ENCODE measurements around the gene TSPAN12. TPM values are rescaled to one million over a fixed set of nuclear protein-coding genes. Genes with fewer than 3 reads are reported as not detected.

TSPAN12 gene
- total RNA-seq, 1 experiment from 2014 or later, result 17.3 TPM

DNA sequence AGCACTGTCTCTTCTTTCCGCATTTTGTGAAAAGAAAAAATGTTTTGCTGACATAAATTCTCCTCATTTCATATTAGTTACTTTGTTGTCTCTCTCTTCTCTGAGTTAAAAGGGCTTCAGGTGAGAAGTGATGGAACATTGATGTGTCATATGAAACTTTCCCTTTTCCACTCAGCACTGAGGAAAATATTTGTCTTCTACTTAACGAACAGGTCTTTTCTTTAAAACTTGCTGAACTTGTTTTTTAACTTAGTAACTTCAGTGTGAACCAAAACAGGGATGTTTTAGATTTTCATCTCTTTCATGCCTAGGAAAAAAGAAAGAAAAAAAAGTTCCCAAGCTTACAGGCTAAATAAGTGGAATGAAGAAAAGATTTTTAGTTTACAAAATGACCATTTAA lies 19.0 kb upstream of the TSPAN12 start (continued):
- TF ChIP-seq, protein P1, sequence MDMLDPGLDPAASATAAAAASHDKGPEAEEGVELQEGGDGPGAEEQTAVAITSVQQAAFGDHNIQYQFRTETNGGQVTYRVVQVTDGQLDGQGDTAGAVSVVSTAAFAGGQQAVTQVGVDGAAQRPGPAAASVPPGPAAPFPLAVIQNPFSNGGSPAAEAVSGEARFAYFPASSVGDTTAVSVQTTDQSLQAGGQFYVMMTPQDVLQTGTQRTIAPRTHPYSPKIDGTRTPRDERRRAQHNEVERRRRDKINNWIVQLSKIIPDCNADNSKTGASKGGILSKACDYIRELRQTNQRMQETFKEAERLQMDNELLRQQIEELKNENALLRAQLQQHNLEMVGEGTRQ (CRISPR knock-in tag; IDR thresholded peaks at IDR 0.05), result no peak
- TF ChIP-seq, protein P2, sequence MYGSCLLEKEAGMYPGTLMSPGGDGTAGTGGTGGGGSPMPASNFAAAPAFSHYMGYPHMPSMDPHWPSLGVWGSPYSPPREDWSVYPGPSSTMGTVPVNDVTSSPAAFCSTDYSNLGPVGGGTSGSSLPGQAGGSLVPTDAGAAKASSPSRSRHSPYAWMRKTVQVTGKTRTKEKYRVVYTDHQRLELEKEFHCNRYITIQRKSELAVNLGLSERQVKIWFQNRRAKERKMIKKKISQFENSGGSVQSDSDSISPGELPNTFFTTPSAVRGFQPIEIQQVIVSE (CRISPR knock-in tag; IDR thresholded peaks at IDR 0.05; ENCODE audit: borderline replicate concordance), result no peak
- TF ChIP-seq ZNF423 (CRISPR knock-in tag; IDR thresholded peaks at IDR 0.05) (no peak), JUN (CRISPR knock-in tag; IDR thresholded peaks at IDR 0.05) (no peak), ATF1 (CRISPR knock-in tag; IDR thresholded peaks at IDR 0.05) (no peak)
- TF ChIP-seq, protein P3, sequence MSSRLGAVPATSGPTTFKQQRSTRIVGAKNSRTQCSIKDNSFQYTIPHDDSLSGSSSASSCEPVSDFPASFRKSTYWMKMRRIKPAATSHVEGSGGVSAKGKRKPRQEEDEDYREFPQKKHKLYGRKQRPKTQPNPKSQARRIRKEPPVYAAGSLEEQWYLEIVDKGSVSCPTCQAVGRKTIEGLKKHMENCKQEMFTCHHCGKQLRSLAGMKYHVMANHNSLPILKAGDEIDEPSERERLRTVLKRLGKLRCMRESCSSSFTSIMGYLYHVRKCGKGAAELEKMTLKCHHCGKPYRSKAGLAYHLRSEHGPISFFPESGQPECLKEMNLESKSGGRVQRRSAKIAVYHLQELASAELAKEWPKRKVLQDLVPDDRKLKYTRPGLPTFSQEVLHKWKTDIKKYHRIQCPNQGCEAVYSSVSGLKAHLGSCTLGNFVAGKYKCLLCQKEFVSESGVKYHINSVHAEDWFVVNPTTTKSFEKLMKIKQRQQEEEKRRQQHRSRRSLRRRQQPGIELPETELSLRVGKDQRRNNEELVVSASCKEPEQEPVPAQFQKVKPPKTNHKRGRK (CRISPR knock-in tag; IDR thresholded peaks at IDR 0.05; ENCODE audit: borderline replicate concordance), result no peak
- TF ChIP-seq, protein P4, sequence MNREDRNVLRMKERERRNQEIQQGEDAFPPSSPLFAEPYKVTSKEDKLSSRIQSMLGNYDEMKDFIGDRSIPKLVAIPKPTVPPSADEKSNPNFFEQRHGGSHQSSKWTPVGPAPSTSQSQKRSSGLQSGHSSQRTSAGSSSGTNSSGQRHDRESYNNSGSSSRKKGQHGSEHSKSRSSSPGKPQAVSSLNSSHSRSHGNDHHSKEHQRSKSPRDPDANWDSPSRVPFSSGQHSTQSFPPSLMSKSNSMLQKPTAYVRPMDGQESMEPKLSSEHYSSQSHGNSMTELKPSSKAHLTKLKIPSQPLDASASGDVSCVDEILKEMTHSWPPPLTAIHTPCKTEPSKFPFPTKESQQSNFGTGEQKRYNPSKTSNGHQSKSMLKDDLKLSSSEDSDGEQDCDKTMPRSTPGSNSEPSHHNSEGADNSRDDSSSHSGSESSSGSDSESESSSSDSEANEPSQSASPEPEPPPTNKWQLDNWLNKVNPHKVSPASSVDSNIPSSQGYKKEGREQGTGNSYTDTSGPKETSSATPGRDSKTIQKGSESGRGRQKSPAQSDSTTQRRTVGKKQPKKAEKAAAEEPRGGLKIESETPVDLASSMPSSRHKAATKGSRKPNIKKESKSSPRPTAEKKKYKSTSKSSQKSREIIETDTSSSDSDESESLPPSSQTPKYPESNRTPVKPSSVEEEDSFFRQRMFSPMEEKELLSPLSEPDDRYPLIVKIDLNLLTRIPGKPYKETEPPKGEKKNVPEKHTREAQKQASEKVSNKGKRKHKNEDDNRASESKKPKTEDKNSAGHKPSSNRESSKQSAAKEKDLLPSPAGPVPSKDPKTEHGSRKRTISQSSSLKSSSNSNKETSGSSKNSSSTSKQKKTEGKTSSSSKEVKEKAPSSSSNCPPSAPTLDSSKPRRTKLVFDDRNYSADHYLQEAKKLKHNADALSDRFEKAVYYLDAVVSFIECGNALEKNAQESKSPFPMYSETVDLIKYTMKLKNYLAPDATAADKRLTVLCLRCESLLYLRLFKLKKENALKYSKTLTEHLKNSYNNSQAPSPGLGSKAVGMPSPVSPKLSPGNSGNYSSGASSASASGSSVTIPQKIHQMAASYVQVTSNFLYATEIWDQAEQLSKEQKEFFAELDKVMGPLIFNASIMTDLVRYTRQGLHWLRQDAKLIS (CRISPR knock-in tag; IDR thresholded peaks at IDR 0.05; ENCODE audit: borderline replicate concordance), result no peak

DNA sequence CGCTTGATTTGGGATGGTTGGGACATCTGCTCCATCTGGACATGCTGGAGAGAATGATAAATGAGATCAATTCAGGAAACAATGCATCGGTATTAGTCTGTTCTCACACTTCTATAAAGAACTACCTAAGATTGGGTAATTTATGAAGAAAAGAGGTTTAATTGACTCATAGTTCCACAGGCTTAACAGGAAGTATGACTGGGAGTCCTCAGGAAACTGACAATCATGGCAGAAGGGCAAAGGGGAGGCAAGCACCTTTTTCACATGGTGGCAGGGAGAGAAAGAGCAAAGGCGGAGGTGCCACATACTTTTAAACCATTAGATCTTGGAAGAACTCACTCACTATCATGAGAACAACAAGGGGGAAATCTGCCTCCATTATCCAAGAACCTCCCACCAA lies 16.8 kb upstream of the TSPAN12 start:
- 0 out of 2 replicates have a peak, but pooled peaks cover 5% of the 10 kb centered on the region for H3K9me3 Mint-ChIP-seq
- H3K36me3 Mint-ChIP-seq, result no peaks in the 10 kb centered on the region
- H3K4me1 Mint-ChIP-seq, result peaks cover 24% of the 10 kb centered on the region
- CTCF ChIA-PET, result no interaction called here
- no peak for ATAC-seq
- no peak overlapping the region for H3K4me3 Mint-ChIP-seq
- POLR2A ChIA-PET, result no interaction called here
- no peaks in the 10 kb centered on the region for H3K27me3 Mint-ChIP-seq (ENCODE audit: low read depth)
- no peak overlapping the region for H3K27ac Mint-ChIP-seq
- DNase-seq (ENCODE audit: low spot score), result no peak
- TF ChIP-seq GTF2I (CRISPR knock-in tag; conservative IDR thresholded peaks at IDR 0.05), result no peak
- TF ChIP-seq IRF2 (CRISPR knock-in tag; IDR thresholded peaks at IDR 0.05; ENCODE audit: borderline replicate concordance, low read depth), result no peak
- TF ChIP-seq MXD4 (CRISPR knock-in tag; IDR thresholded peaks at IDR 0.05; ENCODE audit: borderline replicate concordance), result no peak
- TF ChIP-seq, protein P5, sequence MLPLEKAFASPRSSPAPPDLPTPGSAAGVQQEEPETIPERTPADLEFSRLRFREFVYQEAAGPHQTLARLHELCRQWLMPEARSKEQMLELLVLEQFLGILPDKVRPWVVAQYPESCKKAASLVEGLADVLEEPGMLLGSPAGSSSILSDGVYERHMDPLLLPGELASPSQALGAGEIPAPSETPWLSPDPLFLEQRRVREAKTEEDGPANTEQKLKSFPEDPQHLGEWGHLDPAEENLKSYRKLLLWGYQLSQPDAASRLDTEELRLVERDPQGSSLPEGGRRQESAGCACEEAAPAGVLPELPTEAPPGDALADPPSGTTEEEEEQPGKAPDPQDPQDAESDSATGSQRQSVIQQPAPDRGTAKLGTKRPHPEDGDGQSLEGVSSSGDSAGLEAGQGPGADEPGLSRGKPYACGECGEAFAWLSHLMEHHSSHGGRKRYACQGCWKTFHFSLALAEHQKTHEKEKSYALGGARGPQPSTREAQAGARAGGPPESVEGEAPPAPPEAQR (CRISPR knock-in tag; IDR thresholded peaks at IDR 0.05), result no peak
- TF ChIP-seq TCF7 (CRISPR knock-in tag; IDR thresholded peaks at IDR 0.05; ENCODE audit: low read depth), result no peak
- TF ChIP-seq, protein P6, sequence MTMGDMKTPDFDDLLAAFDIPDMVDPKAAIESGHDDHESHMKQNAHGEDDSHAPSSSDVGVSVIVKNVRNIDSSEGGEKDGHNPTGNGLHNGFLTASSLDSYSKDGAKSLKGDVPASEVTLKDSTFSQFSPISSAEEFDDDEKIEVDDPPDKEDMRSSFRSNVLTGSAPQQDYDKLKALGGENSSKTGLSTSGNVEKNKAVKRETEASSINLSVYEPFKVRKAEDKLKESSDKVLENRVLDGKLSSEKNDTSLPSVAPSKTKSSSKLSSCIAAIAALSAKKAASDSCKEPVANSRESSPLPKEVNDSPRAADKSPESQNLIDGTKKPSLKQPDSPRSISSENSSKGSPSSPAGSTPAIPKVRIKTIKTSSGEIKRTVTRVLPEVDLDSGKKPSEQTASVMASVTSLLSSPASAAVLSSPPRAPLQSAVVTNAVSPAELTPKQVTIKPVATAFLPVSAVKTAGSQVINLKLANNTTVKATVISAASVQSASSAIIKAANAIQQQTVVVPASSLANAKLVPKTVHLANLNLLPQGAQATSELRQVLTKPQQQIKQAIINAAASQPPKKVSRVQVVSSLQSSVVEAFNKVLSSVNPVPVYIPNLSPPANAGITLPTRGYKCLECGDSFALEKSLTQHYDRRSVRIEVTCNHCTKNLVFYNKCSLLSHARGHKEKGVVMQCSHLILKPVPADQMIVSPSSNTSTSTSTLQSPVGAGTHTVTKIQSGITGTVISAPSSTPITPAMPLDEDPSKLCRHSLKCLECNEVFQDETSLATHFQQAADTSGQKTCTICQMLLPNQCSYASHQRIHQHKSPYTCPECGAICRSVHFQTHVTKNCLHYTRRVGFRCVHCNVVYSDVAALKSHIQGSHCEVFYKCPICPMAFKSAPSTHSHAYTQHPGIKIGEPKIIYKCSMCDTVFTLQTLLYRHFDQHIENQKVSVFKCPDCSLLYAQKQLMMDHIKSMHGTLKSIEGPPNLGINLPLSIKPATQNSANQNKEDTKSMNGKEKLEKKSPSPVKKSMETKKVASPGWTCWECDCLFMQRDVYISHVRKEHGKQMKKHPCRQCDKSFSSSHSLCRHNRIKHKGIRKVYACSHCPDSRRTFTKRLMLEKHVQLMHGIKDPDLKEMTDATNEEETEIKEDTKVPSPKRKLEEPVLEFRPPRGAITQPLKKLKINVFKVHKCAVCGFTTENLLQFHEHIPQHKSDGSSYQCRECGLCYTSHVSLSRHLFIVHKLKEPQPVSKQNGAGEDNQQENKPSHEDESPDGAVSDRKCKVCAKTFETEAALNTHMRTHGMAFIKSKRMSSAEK (CRISPR knock-in tag; IDR thresholded peaks at IDR 0.05; ENCODE audit: borderline replicate concordance), result no peak
- no peak for TF ChIP-seq EMX1 (CRISPR knock-in tag; IDR thresholded peaks at IDR 0.05)
- TF ChIP-seq, protein P7, sequence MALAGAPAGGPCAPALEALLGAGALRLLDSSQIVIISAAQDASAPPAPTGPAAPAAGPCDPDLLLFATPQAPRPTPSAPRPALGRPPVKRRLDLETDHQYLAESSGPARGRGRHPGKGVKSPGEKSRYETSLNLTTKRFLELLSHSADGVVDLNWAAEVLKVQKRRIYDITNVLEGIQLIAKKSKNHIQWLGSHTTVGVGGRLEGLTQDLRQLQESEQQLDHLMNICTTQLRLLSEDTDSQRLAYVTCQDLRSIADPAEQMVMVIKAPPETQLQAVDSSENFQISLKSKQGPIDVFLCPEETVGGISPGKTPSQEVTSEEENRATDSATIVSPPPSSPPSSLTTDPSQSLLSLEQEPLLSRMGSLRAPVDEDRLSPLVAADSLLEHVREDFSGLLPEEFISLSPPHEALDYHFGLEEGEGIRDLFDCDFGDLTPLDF (CRISPR knock-in tag; IDR thresholded peaks at IDR 0.05), result no peak
- TF ChIP-seq, protein P8, sequence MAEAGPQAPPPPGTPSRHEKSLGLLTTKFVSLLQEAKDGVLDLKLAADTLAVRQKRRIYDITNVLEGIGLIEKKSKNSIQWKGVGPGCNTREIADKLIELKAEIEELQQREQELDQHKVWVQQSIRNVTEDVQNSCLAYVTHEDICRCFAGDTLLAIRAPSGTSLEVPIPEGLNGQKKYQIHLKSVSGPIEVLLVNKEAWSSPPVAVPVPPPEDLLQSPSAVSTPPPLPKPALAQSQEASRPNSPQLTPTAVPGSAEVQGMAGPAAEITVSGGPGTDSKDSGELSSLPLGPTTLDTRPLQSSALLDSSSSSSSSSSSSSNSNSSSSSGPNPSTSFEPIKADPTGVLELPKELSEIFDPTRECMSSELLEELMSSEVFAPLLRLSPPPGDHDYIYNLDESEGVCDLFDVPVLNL (CRISPR knock-in tag; IDR thresholded peaks at IDR 0.05; ENCODE audit: borderline replicate concordance, low read depth), result no peak
- TF ChIP-seq, protein P9, sequence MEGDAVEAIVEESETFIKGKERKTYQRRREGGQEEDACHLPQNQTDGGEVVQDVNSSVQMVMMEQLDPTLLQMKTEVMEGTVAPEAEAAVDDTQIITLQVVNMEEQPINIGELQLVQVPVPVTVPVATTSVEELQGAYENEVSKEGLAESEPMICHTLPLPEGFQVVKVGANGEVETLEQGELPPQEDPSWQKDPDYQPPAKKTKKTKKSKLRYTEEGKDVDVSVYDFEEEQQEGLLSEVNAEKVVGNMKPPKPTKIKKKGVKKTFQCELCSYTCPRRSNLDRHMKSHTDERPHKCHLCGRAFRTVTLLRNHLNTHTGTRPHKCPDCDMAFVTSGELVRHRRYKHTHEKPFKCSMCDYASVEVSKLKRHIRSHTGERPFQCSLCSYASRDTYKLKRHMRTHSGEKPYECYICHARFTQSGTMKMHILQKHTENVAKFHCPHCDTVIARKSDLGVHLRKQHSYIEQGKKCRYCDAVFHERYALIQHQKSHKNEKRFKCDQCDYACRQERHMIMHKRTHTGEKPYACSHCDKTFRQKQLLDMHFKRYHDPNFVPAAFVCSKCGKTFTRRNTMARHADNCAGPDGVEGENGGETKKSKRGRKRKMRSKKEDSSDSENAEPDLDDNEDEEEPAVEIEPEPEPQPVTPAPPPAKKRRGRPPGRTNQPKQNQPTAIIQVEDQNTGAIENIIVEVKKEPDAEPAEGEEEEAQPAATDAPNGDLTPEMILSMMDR (IDR thresholded peaks at IDR 0.05), result no peak
- TF ChIP-seq MYBL2 (CRISPR knock-in tag; IDR thresholded peaks at IDR 0.05), result no peak
- no peak for TF ChIP-seq ZNF232 (CRISPR knock-in tag; IDR thresholded peaks at IDR 0.05)
